GM19043 (cell line): ENCODE data around the gene ZDHHC11.
"Not testable (repeated sequence)": the region's sequence is repeated elsewhere in the genome, so short reads cannot be mapped to it uniquely, and the experiment has no call there.

Experiments
- ATAC-seq: cut with Tn5 transposase; IDR thresholded peaks from one replicate; pipeline ENCODE4 v1.9.1; 2021; ENCODE audit warnings: low read depth; ENCODE audit not compliant: unreplicated experiment

Gene ZDHHC11

GRCh38 chr5:751992-752391 is 98.8 kb downstream of the ZDHHC11 start:
- not testable (repeated sequence) for ATAC-seq

GRCh38 chr5:751496-751895 is 99.3 kb downstream of the ZDHHC11 start:
- no peak for ATAC-seq

- not testable (repeated sequence) for ATAC-seq
These were observed 100.6 kb downstream of the ZDHHC11 start for GRCh38 chr5:750226-750625.

- ATAC-seq = no peak
These were observed 101.6 kb downstream of the ZDHHC11 start for GRCh38 chr5:749101-749670.

DNA sequence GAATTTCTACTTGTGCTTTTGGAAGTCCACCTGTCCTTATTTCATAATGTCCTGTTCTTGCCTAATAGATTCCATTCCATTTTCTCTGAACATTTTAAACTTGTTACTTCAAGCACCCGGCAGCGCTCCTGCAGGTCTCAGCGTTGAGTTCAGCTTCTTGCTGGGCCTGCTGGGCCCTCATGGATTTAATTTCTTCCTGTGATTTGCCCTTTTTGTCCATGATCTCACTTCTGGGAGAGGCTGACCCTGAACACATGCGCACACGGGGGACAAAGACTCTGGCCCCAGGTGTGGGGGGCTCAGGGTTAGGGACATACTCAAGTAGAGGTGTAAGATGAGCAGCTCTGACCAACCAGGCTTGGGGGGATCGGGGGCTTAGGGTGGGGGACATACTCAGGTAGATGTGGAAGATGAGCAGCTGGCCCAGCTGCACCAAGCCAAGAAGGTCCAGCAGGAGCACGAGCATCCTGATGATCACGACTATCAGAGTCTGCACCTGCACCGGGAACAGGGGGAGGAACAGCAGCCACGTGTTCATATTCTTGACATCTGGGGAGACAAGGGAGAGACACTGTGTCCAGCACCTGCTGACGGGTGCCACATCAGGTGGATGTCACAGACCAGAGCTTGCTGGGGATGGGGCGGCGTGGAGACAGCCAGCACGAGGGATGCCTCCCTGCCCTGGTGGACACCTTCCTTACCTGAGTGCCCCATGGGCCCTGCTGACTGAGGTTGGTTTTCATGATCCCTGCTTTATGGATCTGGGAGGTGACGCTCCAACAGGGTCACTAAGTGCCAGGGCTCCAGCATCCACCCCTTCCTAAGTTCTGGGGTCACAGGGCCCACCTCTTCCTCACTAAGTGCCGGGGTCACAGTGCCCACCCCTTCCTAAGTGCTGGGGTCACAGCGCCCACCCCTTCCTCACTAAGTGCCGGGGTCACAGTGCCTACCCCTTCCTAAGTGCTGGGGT is 102.5 kb downstream of the ZDHHC11 start:
- ATAC-seq = not testable (repeated sequence)

DNA sequence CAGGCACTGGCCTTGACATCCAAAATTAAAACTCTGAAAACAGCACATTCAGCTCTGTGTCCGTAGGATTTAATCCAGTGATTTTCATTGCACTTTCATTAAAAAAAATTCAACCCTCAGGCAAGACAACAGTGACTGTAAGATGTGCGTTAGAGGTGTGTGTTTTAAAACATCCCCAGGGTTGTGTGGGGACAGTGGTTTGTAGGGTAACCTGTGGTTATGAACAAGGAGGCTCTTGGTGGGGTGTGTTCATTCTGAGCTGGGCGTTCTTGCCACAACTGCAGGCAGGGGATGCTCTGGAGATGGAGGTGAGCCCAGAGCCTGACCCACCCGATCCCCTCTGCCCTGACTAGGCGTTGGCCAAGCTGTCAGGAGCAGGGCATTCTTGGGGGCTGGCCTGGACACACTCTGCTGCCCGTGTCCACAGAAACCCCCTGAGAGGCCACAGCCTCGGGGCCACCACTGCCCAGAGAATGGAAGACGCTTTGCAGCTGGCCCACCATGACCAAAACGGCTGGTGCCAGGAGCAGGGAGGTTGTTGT is 103.4 kb downstream of the ZDHHC11 start:
- not testable (repeated sequence) for ATAC-seq

GRCh38 chr5:746258-746761 is 104.5 kb downstream of the ZDHHC11 start:
- no peak for ATAC-seq
